Esophagus squamous epithelium (tissue), 4 donors: Measurements from ENCODE around the gene CPEB3.

Experiments used
- CTCF ChIP-seq, 6 experiments: fragments of 450-650 bp in 4 of 6; fragments of 200-600 bp in 2 of 6; sonication (generic) in 2 of 6; IDR thresholded peaks; one replicate each; pipeline ENCODE4 v1.5.1; 2016 to 2019; ENCODE audit warnings: antibody characterized with exemption in 6 of 6, mild to moderate bottlenecking in 4 of 6, moderate library complexity in 4 of 6
- POLR2A ChIP-seq, 4 donors: fragments of 450-650 bp; IDR thresholded peaks; one replicate each; pipeline ENCODE4 v1.6.1; 2017; ENCODE audit warnings: antibody characterized with exemption in 4 of 4, mild to moderate bottlenecking in 4 of 4, moderate library complexity in 3 of 4

- TF ChIP-seq CTCF (IDR thresholded peaks at IDR 0.05) (no peak), POLR2A (IDR thresholded peaks at IDR 0.05) (no peak)
Measured at GRCh38 chr10:92038949-92039348, 251.9 kb downstream of the CPEB3 start.
